Embryonic facial prominence (tissue), 1 donor: ENCODE data around the gene MYLK.
A peak's percentile ranks its signal among the peaks of the same experiment; 100 is the strongest.
"Not testable (repeated sequence)": the region's sequence is repeated elsewhere in the genome, so short reads cannot be mapped to it uniquely, and the experiment has no call there.

Source experiments
- DNase-seq: peaks from one replicate; pipeline ENCODE4 v3.0.0-alpha.2; 2016; ENCODE audit errors: extremely low spot score

Gene MYLK

DNA sequence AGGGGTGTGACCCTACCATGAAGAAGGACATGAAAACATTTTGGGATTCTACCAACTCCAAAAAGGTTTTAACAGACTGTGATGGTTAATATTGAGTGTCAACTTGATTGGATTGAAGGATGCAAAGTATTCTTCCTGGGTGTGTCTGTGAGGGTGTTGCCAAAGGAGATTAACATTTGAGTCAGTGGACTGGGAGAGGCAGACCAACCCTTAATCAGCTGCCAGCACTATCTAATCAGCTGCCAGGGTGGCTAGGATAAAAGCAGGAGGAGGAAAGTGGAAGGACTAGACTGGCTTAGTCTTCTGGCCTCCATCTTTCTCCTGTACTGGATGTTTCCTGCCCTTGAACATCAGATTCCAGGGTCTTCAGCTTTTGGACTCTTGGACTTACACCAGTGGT lies 283.3 kb downstream of the MYLK start:
- DNase-seq: not testable (repeated sequence)

DNA sequence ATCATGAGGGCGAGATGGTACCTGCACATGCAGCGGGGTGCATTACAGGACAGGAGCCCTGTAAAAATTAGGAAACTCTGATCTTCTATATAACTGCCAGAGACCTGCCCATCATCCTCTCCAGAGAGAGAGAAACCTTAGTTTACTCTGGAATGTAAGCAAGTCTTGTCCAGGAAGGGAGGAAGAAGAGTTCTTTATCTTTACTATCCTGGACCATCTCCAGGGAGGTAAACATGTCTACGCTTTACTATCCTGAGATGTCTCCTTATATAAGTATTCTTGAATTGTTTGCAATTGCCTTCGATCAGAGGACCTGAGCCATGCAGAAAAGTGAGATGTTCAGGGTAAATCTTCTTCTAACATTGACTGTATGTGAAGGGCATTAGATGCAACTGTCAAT lies 286.6 kb downstream of the MYLK start:
- no peak for DNase-seq

DNA sequence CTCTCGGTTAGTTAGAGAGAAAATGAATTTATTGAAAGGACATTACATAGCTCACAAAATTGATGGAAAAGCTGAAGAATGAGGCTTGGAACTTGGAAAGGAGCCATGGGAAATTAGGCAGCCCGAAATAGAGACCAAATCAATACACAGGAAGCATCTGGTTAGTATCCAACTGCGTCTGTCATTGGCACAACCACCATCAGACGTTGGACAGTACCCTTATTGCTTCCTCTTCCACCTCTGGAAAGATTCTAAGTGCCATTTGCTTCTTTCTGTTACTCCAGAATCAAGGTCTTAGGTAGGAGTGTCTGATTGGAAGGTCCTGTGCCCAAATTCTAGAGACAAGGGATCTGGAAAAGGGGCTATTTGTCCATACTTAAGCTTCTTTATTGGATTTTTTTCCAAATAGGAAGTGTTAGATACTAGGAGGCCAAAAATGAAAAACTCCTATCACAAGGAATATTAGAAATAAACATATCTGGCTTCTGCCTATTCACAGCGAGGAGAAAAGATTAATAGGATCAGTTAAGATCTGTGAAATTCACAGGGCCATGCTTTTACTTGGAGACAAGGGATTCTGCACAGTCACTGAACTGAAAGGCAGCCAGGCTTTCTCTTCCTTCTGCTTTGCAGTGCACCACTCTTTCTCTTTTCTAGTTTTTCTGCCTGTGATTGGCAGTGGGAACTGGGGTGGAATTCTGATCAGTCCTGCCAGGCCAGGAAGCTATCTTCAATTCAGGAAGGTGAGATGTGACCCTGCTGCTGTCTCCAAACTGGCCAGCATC lies 288.5 kb downstream of the MYLK start:
- no peak for DNase-seq

DNA sequence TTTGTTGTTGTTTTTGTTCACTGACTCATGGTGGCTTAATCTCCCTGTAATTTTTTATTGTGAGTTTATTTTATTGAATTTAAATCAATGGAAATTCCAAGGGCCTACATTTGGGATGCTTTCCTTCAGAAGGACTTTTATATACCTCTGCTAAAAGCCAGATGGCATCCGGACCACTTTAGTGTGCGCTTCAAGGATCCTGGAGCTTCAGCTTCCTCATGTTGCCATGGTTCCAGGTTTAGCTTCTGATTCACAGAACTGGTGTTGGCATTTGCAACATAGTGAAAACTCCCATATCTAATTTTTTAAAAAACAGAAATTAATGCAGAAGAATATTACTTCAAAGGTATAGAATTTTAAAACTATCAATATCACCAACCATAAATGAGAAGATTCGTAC lies 290.8 kb downstream of the MYLK start:
- no peak for DNase-seq

DNA sequence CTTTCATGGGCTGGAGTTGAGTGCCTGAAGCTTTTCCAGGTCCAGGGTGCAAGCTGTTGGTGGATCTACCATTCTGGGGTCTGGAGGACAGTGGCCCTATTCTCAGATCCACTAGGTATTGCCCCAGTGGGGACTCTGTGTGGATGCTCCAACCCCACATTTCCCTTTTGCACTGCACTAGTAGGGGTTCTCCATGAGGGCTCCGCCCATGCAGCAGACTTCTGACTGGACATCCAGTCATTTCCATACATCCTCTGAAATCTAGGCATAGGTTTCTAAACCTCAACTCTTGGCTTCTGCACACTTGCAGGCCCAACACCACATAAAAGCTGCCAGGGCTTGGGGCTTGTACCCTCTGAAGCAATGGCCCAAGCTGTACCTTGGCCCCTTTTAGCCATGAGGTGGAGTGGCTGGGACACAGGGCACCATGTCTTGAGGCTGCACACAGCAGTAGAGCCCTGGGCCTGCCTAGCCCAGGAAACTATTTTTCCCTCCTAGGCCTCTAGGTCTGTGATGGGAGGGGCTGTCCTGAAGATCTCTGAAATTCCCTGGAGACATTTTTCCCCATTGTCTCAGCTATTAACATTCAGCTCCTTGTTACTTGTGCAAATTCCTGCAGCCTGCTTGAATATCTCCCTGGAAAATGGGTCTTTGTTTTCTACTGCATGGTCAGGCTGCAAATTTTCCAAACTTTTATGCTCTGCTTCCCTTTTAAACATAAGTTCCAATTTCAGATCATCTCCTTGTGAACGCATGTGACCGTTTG lies 293.3 kb downstream of the MYLK start:
- no peak for DNase-seq

DNA sequence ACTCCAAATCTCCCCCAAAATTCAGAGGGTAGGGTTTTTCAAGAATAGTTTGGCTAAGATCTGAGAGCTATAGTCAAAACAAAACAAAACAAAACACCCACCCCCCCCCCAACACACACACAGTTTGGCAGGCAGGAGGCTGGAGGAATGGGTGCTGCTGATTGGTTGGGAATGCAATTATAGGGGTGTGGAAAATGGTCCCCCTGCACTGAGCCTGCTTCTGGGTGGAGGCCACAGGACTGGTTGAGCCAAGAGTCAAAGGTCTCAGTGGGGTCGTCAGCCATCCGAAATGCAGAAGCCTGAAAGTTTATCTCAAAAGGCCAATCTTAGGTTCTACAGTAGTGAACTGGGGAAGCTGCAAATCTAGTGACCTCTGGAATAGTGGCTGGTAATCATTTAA lies 296.7 kb downstream of the MYLK start:
- no peak for DNase-seq

DNA sequence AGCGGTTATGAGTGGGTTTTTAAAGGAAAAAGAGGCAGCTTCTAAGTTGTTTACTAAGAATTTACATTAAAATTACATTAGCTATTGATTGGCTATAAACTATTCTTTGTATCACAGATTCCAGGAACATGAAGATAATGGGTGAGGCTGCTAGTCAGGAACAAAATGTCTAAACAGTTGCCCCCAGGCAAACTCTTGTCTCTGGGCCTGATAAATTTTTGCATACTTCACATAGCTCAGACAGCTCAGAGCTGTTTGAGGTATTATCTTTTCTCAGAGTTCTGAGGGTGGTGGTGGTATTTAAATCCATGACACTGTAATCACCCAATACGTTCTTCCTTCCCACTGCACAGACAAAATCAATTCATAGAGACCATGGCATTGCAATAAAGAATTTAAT lies 297.2 kb downstream of the MYLK start:
- no peak for DNase-seq

DNA sequence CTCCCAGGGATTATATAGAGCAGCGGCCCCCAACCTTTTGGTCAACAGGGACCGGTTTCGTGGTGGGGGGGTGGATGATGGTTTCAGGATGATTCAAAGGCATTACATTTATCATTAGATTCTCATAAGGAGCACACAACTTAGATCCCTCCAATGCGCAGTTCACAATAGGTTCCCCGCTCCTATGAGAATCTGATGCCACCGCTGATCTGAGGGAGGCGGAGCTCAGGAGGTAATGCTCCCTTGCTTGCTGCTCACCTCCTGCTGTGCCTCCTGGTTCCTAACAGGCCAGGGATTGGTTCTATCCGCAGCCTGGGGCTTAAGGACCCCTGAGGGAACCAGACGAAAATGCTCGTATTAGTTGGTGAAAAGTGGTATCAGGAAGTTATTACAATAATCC lies 298.0 kb downstream of the MYLK start:
- peak; percentile 25 for DNase-seq

DNA sequence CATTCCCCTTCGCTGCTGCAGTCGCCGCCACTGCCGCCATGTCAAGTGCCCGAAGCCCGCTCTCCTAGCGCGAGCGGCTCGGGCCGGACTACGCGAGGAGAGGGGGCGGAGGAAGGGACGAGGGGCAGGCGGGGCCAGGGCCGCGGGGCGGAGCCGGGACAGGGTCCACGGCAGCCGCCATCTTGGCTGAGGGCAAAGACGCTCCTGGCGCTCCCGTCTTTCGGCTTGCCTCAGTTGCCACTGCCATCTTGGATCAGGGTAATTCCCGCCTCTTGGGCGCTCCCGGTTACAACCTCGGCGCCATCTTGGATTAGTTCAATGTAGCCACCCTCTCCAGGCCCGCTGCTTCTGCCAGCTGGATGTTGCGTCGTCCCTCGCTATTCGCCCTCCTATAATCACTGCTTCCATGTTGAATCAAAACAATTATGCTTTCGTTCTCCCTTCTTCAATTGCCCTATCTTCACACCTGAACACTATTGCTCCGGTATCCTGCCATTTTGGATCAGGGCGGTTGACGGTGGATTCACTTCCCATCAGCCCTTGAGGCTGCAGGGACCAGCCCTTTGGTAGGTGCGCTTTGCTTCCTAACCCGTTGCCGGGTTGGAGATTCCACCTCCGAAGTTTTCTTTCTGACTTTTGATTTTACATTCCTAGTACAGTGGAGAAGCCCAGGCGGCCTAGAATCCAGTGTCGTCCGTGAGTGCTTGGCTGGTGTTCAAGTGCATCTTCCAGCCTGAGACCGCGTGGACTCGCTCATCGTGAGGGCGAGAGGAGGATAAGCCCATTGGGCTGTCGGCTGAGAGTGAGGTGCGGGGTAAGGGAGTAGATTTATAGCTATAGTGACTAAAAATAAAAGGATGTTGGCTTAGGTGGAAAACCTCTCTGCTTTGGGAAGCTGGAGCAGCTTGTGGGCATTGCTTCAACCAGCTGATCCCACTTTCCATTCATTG lies 298.9 kb downstream of the MYLK start, which contains the start of gene HACD2:
HACD2 (minus strand) TSS at position 66 of the 950 bp plus-strand sequence; CDS start at position 40, 26 bp downstream.
- DNase-seq: peak; percentile 95

DNA sequence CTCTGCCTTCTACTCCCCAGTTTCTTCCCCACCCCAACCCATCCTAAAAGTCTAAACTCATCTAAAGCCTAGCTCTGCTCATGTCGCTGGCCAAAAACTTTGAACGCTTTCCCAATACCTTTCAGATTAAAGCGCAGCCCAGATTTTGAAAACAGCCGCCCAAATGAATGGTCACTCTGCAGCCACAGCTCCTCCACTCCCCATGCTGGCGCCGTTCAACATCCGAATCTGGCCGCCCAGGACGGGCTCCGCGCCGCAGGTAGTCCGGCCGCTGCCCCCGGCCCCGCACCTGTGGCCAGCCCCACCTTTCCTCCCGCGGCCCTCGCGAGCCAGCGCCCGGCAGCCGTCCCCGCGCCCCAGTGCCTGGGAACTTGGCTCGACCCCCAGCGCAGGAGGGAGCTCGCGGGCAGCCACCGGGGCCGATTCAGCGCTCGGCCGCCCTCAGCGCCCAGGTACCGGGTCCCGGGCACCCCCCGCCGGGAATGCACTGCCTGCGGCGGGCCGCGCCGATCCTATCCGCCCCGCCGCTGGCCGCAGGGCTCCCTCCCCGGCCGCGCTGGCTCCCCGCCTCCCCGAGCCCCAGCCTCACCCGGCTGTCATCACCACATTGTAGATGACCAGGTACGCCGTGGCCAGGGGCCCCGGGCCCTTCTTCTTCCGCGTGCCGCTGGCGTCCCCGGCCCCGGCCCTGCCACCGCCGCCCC lies 299.7 kb downstream of the MYLK start:
- DNase-seq: no peak

DNA sequence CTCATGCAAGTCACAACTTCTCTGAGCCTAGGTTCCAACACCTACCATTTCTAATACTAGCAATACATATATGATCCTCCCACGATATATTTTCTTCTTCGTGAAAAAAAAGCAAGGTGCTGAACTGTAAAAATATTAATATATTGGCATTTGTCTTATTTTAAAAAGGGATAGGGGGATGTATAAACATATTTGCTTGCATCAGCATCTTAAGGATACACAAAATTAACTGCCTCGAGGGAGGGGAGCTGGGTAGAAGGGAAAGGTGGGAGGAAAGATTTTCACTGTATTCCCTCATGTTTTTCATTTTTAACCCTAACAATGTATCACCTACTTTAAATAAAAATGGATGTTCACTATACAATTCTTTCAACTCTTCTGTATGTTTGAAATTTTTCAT lies 300.6 kb downstream of the MYLK start:
- DNase-seq: no peak

DNA sequence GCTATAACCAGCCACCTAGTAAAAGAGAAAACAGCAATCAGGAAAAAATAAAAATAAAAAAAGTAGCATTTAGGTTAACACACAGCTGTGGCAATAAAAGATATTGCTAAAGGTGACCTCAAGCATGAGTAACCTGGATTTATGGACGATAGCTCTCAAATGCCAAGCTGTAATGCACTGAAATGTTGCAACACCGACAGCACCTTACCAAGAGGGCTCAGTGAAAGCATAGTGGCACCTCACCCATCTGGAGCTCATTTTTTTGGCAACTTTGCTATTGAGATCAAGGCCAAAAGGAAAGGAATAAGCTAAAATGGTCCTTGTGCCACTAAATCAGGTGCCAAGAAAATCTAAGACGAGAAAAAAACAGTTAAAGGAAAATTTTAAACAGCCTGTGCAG lies 301.8 kb downstream of the MYLK start:
- DNase-seq: no peak

DNA sequence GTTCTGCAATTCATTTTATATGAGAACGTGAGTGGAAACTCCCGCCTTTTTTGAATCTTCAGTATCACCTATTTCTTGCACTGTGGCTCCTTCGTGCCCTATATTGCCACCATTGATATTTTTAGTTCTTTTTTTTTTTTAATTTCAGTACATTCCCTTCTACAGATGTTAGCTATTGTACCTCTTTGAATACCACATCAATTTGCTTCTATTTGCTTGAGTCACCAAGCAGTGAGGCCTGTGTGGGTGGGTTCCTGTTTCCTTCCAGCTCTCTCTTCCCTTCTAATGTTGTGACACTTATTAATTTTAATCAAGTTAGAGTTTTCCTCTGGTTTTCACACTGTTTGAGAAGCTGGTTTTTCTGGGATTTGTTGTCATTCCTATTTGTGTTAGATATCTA lies 308.0 kb downstream of the MYLK start:
- no peak for DNase-seq

DNA sequence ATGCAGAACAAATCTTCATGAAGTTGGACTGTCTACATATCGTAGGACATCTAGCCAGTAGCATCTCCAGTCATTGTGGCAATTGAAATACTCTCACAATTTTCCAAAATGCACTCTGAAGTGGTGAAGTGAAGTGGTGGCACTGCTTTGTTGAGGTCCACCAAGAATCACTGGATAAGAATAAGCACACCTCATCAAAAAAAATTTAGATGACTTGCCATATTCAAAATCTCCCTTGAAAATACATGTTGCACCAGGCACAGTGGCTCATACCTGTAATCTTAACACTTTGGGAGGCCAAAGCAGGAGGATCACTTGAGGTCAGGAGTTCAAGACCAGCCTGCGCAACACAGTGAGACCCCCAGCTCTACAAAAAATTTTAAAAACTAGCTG lies 312.2 kb downstream of the MYLK start:
- DNase-seq: no peak

DNA sequence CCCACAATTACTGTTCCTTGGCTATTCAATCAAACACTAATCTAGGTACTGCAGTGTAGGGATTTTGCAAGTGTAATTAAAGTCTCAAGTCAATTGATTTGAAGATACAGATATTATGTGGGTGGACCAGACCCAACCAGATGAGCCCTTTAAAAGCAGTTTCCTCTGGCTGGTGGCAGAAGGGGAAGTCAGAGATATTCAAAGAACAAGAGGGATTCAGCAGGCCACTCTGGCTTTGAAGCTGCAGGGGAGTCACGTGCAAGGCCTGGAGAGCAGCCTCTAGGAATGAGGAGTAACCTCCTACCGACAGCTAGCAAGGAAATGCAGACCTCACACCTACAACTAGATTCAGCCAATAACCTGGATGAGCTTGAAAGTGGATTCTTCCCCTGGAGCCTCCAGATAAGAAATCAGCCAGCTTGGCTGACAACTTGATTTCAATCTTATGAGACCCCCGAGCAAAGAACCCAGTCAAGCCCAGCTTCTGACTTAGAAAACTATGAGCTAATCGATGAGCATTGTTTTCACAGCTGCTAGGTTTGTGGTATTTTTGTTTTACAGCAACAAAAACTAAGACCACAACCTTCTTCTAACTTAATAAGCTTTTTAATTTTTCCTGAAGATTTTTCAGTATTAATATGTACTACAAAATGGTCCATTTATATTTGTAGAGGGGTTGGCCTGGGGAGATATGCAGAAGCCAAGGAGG lies 312.7 kb downstream of the MYLK start:
- DNase-seq: no peak

DNA sequence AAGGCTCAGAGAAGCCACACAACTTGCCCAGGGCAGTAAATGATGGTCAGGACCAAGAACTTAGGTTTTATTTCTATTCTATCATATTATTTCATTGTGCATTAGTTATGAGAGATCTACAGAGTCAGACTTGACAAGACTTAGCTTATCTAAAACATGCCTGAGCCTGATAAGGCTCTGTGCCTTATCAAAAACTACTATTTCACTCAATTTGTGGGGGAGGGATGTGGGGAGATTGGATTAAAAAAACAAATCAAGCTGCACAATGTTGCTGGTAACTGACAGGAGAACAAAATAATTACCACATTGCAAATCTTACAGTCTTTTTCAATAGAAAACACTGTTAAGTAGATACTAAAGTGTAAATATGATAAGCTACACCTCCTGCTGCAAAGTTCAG lies 315.3 kb downstream of the MYLK start:
- no peak for DNase-seq

DNA sequence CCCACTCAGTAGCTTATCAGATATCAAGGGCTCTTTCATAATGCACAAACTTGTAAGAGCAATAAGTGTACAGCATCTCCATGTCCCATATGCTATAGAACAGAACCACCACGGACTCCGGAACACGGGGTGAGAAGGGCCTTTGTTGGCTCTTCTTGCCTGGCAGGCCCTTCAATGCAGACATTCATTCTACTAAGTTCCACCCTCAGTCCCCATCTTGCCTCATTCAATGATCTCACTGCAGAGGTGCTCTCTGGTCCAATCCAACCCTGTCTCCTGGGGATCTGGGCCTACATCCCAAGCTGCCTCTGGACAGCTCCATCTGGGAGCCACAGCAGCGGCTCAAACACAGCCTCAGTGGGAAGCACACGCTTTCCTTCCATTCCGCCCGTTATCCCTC lies 316.1 kb downstream of the MYLK start:
- no peak for DNase-seq

DNA sequence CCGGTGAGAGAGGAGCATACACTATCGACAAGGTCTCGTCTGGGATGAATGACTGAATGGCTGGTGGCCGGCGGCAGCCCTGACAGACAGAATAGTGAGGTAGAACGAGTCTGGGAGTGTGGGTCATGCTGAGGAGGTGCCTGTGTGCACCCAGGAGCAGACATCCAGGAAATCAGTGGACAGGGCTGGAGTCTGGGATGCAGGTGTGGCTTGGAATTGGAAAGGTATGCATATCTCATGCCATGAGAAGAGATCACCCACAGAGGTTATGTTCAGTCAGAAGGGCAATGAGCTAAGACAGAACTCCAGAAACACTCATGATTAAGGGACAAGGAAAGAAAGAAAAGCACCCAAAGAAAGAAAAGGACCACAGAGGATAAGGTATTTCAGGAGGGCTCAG lies 320.1 kb downstream of the MYLK start:
- DNase-seq: no peak

DNA sequence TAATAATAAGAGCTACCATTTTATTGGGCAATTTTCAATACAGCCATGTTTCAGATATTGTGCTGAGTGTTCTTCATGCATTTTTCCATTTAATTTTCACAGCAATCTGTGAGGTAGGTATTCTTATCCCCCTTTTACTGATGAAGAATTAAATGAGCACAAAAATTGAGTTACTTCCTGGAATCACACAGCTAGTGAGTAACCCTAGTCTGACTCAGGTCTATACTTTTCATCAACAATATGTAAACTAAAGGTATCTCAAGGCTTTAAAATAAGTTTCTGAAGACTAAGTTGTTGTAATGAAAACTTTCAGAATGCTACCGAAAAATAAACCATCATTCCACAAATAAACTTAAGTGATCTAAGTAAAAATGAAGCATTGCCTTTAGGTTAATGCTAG lies 321.6 kb downstream of the MYLK start:
- DNase-seq: no peak

DNA sequence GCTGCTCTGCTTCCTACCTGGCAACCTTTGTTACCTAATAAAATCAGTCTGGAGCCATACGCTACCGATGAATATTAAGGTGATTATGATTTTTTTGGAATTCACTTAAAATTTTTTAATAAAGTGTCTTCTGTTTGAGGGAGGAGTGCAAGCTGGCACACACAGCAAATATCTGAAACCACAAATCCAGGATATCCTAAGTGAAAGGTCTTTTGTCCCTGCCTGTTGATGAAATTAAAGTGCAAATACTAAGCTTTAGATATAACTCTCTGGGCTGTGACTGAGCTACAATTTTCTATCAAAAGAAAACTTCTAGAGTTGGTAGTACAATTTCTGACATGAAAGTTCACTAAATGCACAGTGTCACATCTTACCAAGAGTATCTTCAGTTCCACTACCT lies 322.9 kb downstream of the MYLK start:
- no peak for DNase-seq
